Activated naive CD8-positive, alpha-beta T cell treated with anti-CD3 and anti-CD28 coated beads, Interleukin-2, amount 10 ng/mL, durations not matched to agents 7 days and 5 days (primary cell): ENCODE measurements around the gene ZFP36L1. TPM values are rescaled to one million over a fixed set of nuclear protein-coding genes. Genes with fewer than 3 reads are reported as not detected.

ENCODE experiments used
- ATAC-seq: fragments of 150-1000 bp; cut with Tn5 transposase; one replicate; pipeline ENCODE4 v1.10.0; 2021; ENCODE audit warnings: low read depth, moderate library complexity
- POLR2A ChIA-PET: fragments of 350-600 bp; sonication (Branson Sonifier 250); formaldehyde crosslinking; loops from one replicate; lab custom pipeline; 2021; ENCODE audit warnings: antibody characterized with exemption; lab: Charles Lee
- DNase-seq: peaks from one replicate; pipeline ENCODE4 v3.0.0; 2021
- H3K27ac Mint-ChIP-seq: one replicate; pipeline ENCODE4 v1.8.0; 2022; ENCODE audit warnings: mild to moderate bottlenecking, mixed read lengths
- H3K27me3 Mint-ChIP-seq: one replicate; pipeline ENCODE4 v1.8.0; 2022; ENCODE audit warnings: mild to moderate bottlenecking, moderate library complexity, mixed read lengths
- H3K36me3 Mint-ChIP-seq: one replicate; pipeline ENCODE4 v1.8.0; 2021; ENCODE audit warnings: mild to moderate bottlenecking, mixed read lengths
- H3K4me1 Mint-ChIP-seq: one replicate; pipeline ENCODE4 v1.8.0; 2021; ENCODE audit warnings: mixed read lengths
- H3K4me3 Mint-ChIP-seq: one replicate; pipeline ENCODE4 v1.8.0; 2022; ENCODE audit warnings: mild to moderate bottlenecking, moderate library complexity, mixed read lengths
- H3K9me3 Mint-ChIP-seq: one replicate; pipeline ENCODE4 v1.8.0; 2021; ENCODE audit warnings: mixed read lengths
- total RNA-seq, 2 experiments: library from RNA; stranded (reverse); gene quantifications; one replicate each; pipeline ENCODE4 v1.2.3, GENCODE V29; 2021

Gene ZFP36L1
- total RNA-seq, 2 experiments from 2014 or later: 114 to 130 TPM

- H3K27me3 Mint-ChIP-seq: peaks cover 4% of the 10 kb centered on the region
- POLR2A ChIA-PET: interaction anchor here (1.2 to 2.6 kb wide), 2 partner anchors 24 to 38 kb away, joined by 3 to 17 read pairs; no protein-coding TSS in a partner anchor
- peak; percentile 47 for ATAC-seq
- no peak overlapping the region for H3K4me3 Mint-ChIP-seq
- H3K27ac Mint-ChIP-seq: peak overlapping the region; percentile 34
- H3K4me1 Mint-ChIP-seq: peaks cover 16% of the 10 kb centered on the region
- H3K9me3 Mint-ChIP-seq: no peaks in the 10 kb centered on the region
- H3K36me3 Mint-ChIP-seq: no peaks in the 10 kb centered on the region
- DNase-seq: no peak
Measured at GRCh38 chr14:68757618-68758081, 35.2 kb downstream of the ZFP36L1 start.

GRCh38 chr14:68756734-68757133 is 36.1 kb downstream of the ZFP36L1 start:
- Mint-ChIP-seq H3K36me3 (no peaks in the 10 kb centered on the region), H3K4me1 (peaks cover 16% of the 10 kb centered on the region), H3K27ac (no peak overlapping the region), H3K9me3 (no peaks in the 10 kb centered on the region), H3K4me3 (no peak overlapping the region), H3K27me3 (peaks cover 6% of the 10 kb centered on the region)
- DNase-seq (no peak), ATAC-seq (no peak)
- POLR2A ChIA-PET: interaction anchor here (2.6 kb wide), 1 partner anchor 25 kb away, joined by 17 read pairs; no protein-coding TSS in a partner anchor

- no peaks in the 10 kb centered on the region for H3K9me3 Mint-ChIP-seq
- DNase-seq (no peak), ATAC-seq (no peak)
- peaks cover 16% of the 10 kb centered on the region for H3K4me1 Mint-ChIP-seq
- peaks cover 8% of the 10 kb centered on the region for H3K27me3 Mint-ChIP-seq
- H3K4me3 Mint-ChIP-seq: no peak overlapping the region
- POLR2A ChIA-PET: no interaction called here
- no peaks in the 10 kb centered on the region for H3K36me3 Mint-ChIP-seq
- H3K27ac Mint-ChIP-seq: no peak overlapping the region
Measured at GRCh38 chr14:68756000-68756481, 36.8 kb downstream of the ZFP36L1 start.

GRCh38 chr14:68755016-68755353 is 37.9 kb downstream of the ZFP36L1 start:
- H3K9me3 Mint-ChIP-seq: no peaks in the 10 kb centered on the region
- peaks cover 16% of the 10 kb centered on the region for H3K4me1 Mint-ChIP-seq
- ATAC-seq (no peak), DNase-seq (no peak)
- no peak overlapping the region for H3K4me3 Mint-ChIP-seq
- peaks cover 6% of the 10 kb centered on the region for H3K27me3 Mint-ChIP-seq
- no peaks in the 10 kb centered on the region for H3K36me3 Mint-ChIP-seq
- POLR2A ChIA-PET: no interaction called here
- H3K27ac Mint-ChIP-seq: no peak overlapping the region

GRCh38 chr14:68753690-68754089 is 39.2 kb downstream of the ZFP36L1 start:
- peaks cover 7% of the 10 kb centered on the region for H3K27me3 Mint-ChIP-seq
- H3K4me3 Mint-ChIP-seq: no peak overlapping the region
- no peak for DNase-seq
- ATAC-seq: no peak
- no peak overlapping the region for H3K27ac Mint-ChIP-seq
- no peaks in the 10 kb centered on the region for H3K36me3 Mint-ChIP-seq
- no peaks in the 10 kb centered on the region for H3K9me3 Mint-ChIP-seq
- POLR2A ChIA-PET: no interaction called here
- peaks cover 16% of the 10 kb centered on the region for H3K4me1 Mint-ChIP-seq

GRCh38 chr14:68752271-68753006 is 40.4 kb downstream of the ZFP36L1 start:
- Mint-ChIP-seq H3K9me3 (no peaks in the 10 kb centered on the region), H3K4me3 (no peak overlapping the region), H3K4me1 (peaks cover 7% of the 10 kb centered on the region), H3K27me3 (peaks cover 11% of the 10 kb centered on the region), H3K27ac (no peak overlapping the region), H3K36me3 (no peaks in the 10 kb centered on the region)
- no peak for ATAC-seq
- POLR2A ChIA-PET: no interaction called here
- DNase-seq: no peak

GRCh38 chr14:68749487-68750475 is 43.1 kb downstream of the ZFP36L1 start:
- no peaks in the 10 kb centered on the region for H3K4me1 Mint-ChIP-seq
- H3K4me3 Mint-ChIP-seq: no peak overlapping the region
- peaks cover 10% of the 10 kb centered on the region for H3K27me3 Mint-ChIP-seq
- ATAC-seq (no peak), DNase-seq (no peak)
- POLR2A ChIA-PET: interaction anchor here (2.2 kb wide), 1 partner anchor 31 kb away, joined by 5 read pairs; no protein-coding TSS in a partner anchor
- H3K9me3 Mint-ChIP-seq: no peaks in the 10 kb centered on the region
- no peak overlapping the region for H3K27ac Mint-ChIP-seq
- no peaks in the 10 kb centered on the region for H3K36me3 Mint-ChIP-seq

- POLR2A ChIA-PET: interaction anchor here (2.2 kb wide), 1 partner anchor 32 kb away, joined by 5 read pairs; no protein-coding TSS in a partner anchor
- no peak overlapping the region for H3K27ac Mint-ChIP-seq
- peaks cover 10% of the 10 kb centered on the region for H3K27me3 Mint-ChIP-seq
- no peaks in the 10 kb centered on the region for H3K4me1 Mint-ChIP-seq
- ATAC-seq: no peak
- H3K36me3 Mint-ChIP-seq: no peaks in the 10 kb centered on the region
- H3K4me3 Mint-ChIP-seq: no peak overlapping the region
- DNase-seq: no peak
- no peaks in the 10 kb centered on the region for H3K9me3 Mint-ChIP-seq
Measured at GRCh38 chr14:68748691-68749090, 44.2 kb downstream of the ZFP36L1 start.

GRCh38 chr14:68748260-68748659 is 44.6 kb downstream of the ZFP36L1 start:
- Mint-ChIP-seq H3K36me3 (no peaks in the 10 kb centered on the region), H3K4me3 (no peak overlapping the region), H3K9me3 (no peaks in the 10 kb centered on the region), H3K27me3 (peaks cover 10% of the 10 kb centered on the region), H3K27ac (no peak overlapping the region), H3K4me1 (no peaks in the 10 kb centered on the region)
- no peak for ATAC-seq
- DNase-seq: no peak
- POLR2A ChIA-PET: interaction anchor here (2.2 kb wide), 1 partner anchor 32 kb away, joined by 5 read pairs; no protein-coding TSS in a partner anchor

- Mint-ChIP-seq H3K27me3 (peaks cover 10% of the 10 kb centered on the region), H3K36me3 (no peaks in the 10 kb centered on the region), H3K4me1 (no peaks in the 10 kb centered on the region), H3K9me3 (no peaks in the 10 kb centered on the region), H3K27ac (peak overlapping the region; percentile 3), H3K4me3 (no peak overlapping the region)
- DNase-seq (no peak), ATAC-seq (no peak)
- POLR2A ChIA-PET: no interaction called here
Measured at GRCh38 chr14:68747393-68747792, 45.5 kb downstream of the ZFP36L1 start.

GRCh38 chr14:68744613-68745012 is 48.3 kb downstream of the ZFP36L1 start:
- H3K4me1 Mint-ChIP-seq: no peaks in the 10 kb centered on the region
- H3K27ac Mint-ChIP-seq: no peak overlapping the region
- no peak overlapping the region for H3K4me3 Mint-ChIP-seq
- DNase-seq (no peak), ATAC-seq (no peak)
- peaks cover 10% of the 10 kb centered on the region for H3K9me3 Mint-ChIP-seq
- no peaks in the 10 kb centered on the region for H3K36me3 Mint-ChIP-seq
- POLR2A ChIA-PET: no interaction called here
- peaks cover 6% of the 10 kb centered on the region for H3K27me3 Mint-ChIP-seq

- Mint-ChIP-seq H3K4me3 (no peak overlapping the region), H3K36me3 (no peaks in the 10 kb centered on the region), H3K27me3 (peaks cover 2% of the 10 kb centered on the region), H3K27ac (no peak overlapping the region), H3K4me1 (peaks cover 3% of the 10 kb centered on the region), H3K9me3 (peaks cover 10% of the 10 kb centered on the region)
- DNase-seq (no peak), ATAC-seq (no peak)
- POLR2A ChIA-PET: no interaction called here
Measured at GRCh38 chr14:68741839-68742470, 50.9 kb downstream of the ZFP36L1 start.

- Mint-ChIP-seq H3K27ac (no peak overlapping the region), H3K9me3 (peaks cover 10% of the 10 kb centered on the region), H3K4me3 (no peak overlapping the region), H3K36me3 (no peaks in the 10 kb centered on the region), H3K4me1 (peaks cover 3% of the 10 kb centered on the region), H3K27me3 (peaks cover 2% of the 10 kb centered on the region)
- ATAC-seq (no peak), DNase-seq (no peak)
- POLR2A ChIA-PET: no interaction called here
Measured at GRCh38 chr14:68741477-68741791, 51.4 kb downstream of the ZFP36L1 start.
